Measurements from ENCODE around the gene CDC42SE2.
"Not testable (repeated sequence)": the region's sequence is repeated elsewhere in the genome, so short reads cannot be mapped to it uniquely, and the experiment has no call there.

CDC42SE2 gene

GRCh38 chr5:131277875-131278740, 14.3 kb downstream of the CDC42SE2 start:
- DNase-seq (ENCODE audit: low read depth) = no peak

GRCh38 chr5:131278741-131279124, 14.9 kb downstream of the CDC42SE2 start:
- not testable (repeated sequence) for DNase-seq (ENCODE audit: low read depth)

- no peak for DNase-seq (ENCODE audit: low read depth)
These were observed 15.4 kb downstream of the CDC42SE2 start for GRCh38 chr5:131279204-131279603.

- DNase-seq (ENCODE audit: low read depth) = no peak
These were observed 16.6 kb downstream of the CDC42SE2 start for GRCh38 chr5:131280417-131280816.

- no peak for DNase-seq (ENCODE audit: low read depth)
These were observed 17.4 kb downstream of the CDC42SE2 start for GRCh38 chr5:131281133-131281867.

- DNase-seq (ENCODE audit: low read depth) = no peak
These were observed 18.0 kb downstream of the CDC42SE2 start for GRCh38 chr5:131281868-131282234.

- DNase-seq (ENCODE audit: low read depth) = no peak
These were observed 18.4 kb downstream of the CDC42SE2 start for GRCh38 chr5:131282235-131282634.

- no peak for DNase-seq (ENCODE audit: low read depth)
These were observed 22.0 kb downstream of the CDC42SE2 start for GRCh38 chr5:131285703-131286399.

- no peak for DNase-seq (ENCODE audit: low read depth)
These were observed 22.5 kb downstream of the CDC42SE2 start for GRCh38 chr5:131286400-131286715.

GRCh38 chr5:131288328-131288727, 24.5 kb downstream of the CDC42SE2 start:
- DNase-seq (ENCODE audit: low read depth) = no peak

GRCh38 chr5:131289738-131290137, 25.9 kb downstream of the CDC42SE2 start:
- no peak for DNase-seq (ENCODE audit: low read depth)

GRCh38 chr5:131296213-131296672, 32.4 kb downstream of the CDC42SE2 start:
- no peak for DNase-seq (ENCODE audit: low read depth)

GRCh38 chr5:131297886-131298285, 34.0 kb downstream of the CDC42SE2 start:
- DNase-seq (ENCODE audit: low read depth) = no peak

- no peak for DNase-seq (ENCODE audit: low read depth)
These were observed 35.6 kb downstream of the CDC42SE2 start for GRCh38 chr5:131299465-131299864.

GRCh38 chr5:131302506-131302905, 38.7 kb downstream of the CDC42SE2 start:
- DNase-seq (ENCODE audit: low read depth) = no peak

- no peak for DNase-seq (ENCODE audit: low read depth)
These were observed 39.7 kb downstream of the CDC42SE2 start for GRCh38 chr5:131303537-131303936.

- no peak for DNase-seq (ENCODE audit: low read depth)
These were observed 40.6 kb downstream of the CDC42SE2 start for GRCh38 chr5:131304414-131304813.

GRCh38 chr5:131305138-131305689, 41.4 kb downstream of the CDC42SE2 start:
- DNase-seq (ENCODE audit: low read depth) = no peak

- no peak for DNase-seq (ENCODE audit: low read depth)
These were observed 42.1 kb downstream of the CDC42SE2 start for GRCh38 chr5:131305906-131306305.

GRCh38 chr5:131312235-131312772, 48.5 kb downstream of the CDC42SE2 start:
- not testable (repeated sequence) for DNase-seq (ENCODE audit: low read depth)

GRCh38 chr5:131316026-131316425, 52.2 kb downstream of the CDC42SE2 start:
- DNase-seq (ENCODE audit: low read depth) = no peak

GRCh38 chr5:131316822-131317221, 53.0 kb downstream of the CDC42SE2 start:
- no peak for DNase-seq (ENCODE audit: low read depth)

Data from HS-27A (cell line).